AG10803 (cell line): ENCODE measurements around the gene RAC2.

Experiments
- DNase-seq: peaks from one replicate; pipeline ENCODE4 v3.0.0; 2010; ENCODE audit warnings: low read depth
- H3K4me3 ChIP-seq: 2 replicates; pipeline ENCODE4 v1.5.1; 2011; ENCODE audit warnings: mild to moderate bottlenecking, low read length, control low read depth
- TF ChIP-seq, protein P1 (sequence below): conservative IDR thresholded peaks from 2 replicates; pipeline ENCODE4 v1.5.1; 2011; ENCODE audit warnings: mild to moderate bottlenecking, low read length, control low read depth, inconsistent platforms

RAC2 gene

DNA sequence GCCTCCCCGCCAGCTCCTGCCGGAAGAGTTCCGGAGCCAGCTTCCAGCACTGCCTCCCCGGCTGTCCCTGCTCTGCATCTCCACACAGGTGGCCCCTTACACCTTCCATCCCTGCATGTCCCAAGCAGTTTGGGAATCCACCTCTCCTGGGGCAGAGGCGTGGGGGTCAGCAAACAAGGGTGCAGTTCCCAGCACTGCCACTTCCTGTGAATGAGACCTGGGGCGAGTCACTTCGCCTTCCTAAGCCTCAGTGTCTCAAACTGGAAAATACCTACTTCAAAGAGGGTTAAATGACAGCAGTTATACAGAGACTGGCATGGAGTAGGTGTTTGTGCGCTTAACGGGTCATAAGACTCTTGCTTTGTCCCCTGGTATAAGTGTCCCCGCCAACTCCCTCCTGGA, 43.5 kb upstream of the RAC2 start:
- H3K4me3 ChIP-seq = no peak overlapping the region
- DNase-seq = no peak
- TF ChIP-seq, protein P1, sequence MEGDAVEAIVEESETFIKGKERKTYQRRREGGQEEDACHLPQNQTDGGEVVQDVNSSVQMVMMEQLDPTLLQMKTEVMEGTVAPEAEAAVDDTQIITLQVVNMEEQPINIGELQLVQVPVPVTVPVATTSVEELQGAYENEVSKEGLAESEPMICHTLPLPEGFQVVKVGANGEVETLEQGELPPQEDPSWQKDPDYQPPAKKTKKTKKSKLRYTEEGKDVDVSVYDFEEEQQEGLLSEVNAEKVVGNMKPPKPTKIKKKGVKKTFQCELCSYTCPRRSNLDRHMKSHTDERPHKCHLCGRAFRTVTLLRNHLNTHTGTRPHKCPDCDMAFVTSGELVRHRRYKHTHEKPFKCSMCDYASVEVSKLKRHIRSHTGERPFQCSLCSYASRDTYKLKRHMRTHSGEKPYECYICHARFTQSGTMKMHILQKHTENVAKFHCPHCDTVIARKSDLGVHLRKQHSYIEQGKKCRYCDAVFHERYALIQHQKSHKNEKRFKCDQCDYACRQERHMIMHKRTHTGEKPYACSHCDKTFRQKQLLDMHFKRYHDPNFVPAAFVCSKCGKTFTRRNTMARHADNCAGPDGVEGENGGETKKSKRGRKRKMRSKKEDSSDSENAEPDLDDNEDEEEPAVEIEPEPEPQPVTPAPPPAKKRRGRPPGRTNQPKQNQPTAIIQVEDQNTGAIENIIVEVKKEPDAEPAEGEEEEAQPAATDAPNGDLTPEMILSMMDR = no peak

DNA sequence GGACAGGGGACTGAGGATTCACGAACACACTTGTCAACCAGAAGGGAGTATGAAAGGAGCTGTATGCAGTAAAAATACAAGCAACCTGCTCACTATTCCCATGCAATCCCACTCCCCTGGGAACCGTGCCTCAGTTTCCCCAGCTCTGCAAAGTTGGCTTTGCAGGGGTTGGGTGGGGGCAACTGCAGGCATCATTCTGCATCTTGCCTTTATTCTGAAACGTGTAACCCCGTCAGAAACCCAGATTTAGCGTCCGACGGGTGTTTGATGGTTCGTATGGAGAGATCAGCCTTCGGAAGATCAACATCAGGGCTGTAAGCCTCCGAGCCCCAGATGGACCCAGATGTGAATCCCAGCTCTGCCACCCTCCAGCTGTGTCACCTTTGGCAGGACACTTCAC, 41.9 kb upstream of the RAC2 start:
- TF ChIP-seq, protein P1 = no peak
- no peak overlapping the region for H3K4me3 ChIP-seq
- no peak for DNase-seq

DNA sequence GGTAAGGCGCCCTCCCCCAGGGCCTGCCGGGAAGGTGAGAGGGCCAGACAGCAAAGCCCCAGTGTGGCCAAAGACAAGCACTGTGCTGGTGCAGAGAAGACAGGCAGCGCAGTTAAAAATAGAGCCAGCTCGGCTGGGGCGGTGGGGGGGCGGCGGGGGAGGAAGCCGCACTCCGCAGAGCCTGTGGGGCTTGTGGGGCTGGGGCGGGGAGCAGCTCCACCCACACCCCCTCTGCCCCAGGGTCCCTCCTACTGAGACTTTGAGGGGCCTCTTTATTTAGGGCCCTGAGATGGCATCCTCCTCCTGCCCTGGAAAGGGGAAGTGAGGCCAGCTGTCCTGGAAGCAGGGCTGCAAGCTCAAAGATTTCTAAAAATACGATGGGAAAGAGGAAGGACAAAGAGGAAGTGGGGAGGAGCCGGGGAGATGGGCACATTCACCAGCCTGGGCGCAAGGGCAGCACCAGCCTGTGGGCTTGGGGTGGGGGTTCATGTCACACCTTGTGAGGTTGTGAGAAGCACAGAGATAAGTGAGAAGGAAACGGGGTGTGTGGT, 40.8 kb upstream of the RAC2 start:
- TF ChIP-seq, protein P1 = no peak
- no peak overlapping the region for H3K4me3 ChIP-seq
- no peak for DNase-seq

DNA sequence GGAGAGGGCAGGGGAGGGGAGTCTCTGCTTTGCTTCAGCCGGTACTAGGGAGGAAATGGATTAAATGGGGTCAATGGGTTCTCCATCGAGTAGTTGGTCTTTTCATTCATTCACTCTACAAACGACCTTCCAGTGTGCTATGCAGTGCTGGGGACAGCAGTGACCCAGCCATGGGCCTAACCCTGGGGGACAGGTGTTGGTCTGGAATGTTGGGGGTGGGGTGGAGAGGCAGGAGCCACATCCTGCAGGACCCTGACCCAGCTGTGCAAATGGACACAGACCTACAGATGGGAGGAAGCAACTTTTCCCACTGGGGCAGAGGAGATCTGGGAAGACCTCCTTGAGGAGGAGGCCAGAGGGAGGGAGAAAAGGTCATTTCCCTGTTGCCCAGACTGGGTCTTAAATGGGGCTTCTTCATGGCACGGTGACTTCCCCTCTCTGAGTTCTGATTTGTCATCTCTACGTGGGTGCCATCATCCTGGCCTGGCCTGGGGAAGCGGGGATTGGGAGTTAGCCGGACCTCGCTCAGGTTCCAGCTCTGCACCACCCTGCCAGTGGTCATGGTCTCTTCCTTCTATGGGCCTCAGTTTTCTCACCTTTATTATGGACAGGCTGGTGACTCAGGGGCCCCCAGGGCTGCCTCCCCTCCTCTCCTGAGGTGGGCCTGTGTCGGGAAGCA, 40.2 kb upstream of the RAC2 start:
- DNase-seq = no peak
- H3K4me3 ChIP-seq = no peak overlapping the region
- TF ChIP-seq, protein P1 = no peak

DNA sequence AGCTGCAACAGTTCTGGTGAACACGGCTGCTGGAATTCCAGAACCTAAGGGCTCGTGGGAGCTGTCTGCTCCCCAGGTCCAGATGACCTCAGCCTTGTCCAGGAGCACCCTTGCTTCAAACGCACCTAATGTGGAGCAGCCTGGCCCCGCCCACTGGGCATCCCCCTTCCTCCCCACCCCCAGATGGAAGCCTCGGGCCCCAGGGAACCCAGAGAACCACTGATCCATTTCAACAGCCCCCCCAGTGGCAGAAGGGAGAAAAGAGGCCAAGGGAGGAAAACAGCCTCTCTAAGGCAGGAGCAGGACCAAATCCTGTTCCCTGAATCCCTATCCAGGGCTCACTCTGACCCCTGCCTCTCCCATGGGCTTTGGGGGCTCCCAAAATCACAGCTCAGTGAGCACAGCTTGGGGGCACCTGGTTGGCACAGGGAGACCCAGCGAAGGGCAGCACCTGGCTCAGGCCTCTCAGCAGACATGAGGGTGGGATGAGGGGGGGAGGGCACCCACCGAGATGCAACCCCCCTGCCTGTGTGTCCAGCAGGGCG, 39.4 kb upstream of the RAC2 start:
- no peak overlapping the region for H3K4me3 ChIP-seq
- no peak for DNase-seq

DNA sequence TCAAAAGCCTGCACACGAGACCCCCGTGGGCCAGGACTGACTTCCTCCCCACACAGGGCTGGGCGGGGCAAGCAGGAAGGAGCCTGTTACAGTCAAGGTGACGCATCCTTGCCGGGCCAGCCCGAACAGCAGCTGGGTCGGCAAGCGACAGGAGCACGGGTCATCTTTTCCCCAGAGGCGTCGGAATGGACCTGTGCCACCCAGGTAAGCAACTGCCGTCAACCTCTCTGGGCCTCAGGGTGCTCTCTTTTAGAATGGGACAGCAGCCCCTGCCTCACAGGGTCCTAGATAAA, 38.3 kb upstream of the RAC2 start, which contains the start of gene CYTH4:
Gene CYTH4 (plus strand): TSS at position 124 of the 293 bp plus-strand sequence. CDS start 62 bp downstream, at position 186.
- no peak for DNase-seq
- TF ChIP-seq, protein P1 = no peak
- H3K4me3 ChIP-seq = no peak within 1 kb of the TSS

More for the DNA sequence above, 39.4 kb upstream of the RAC2 start:
- TF ChIP-seq, protein P1 = no peak
